Limb (tissue), 2 donors: ENCODE measurements around the gene HEXIM2.

Experiments used
- DNase-seq, 2 donors: peaks; one replicate each; pipeline ENCODE4 v3.0.0-alpha.2; 2016; ENCODE audit errors: extremely low spot score in 2 of 2

Gene HEXIM2

DNA sequence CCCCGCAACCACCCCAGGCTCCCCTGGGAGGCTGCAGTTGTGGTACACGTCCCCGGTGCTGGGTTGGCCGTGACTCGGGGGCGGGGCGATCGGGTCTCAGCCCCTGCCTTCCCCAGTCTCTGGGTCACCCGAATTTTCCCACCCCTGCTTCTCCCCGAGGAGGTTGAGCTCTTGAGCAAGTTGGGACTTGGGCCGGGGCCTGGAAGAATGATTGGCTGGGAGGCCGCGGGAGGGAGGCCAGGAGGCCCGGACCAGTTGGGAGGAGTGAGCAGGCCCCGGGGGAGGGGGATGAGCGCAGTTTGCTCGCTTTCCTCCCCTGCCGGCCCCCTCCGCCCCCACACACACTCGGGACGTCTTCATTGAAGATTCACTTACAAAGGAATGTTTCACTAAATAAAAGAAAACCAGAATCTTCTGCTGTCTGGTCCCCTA, 17.9 kb upstream of the HEXIM2 start:
- DNase-seq: peak; percentile 67 to 84

DNA sequence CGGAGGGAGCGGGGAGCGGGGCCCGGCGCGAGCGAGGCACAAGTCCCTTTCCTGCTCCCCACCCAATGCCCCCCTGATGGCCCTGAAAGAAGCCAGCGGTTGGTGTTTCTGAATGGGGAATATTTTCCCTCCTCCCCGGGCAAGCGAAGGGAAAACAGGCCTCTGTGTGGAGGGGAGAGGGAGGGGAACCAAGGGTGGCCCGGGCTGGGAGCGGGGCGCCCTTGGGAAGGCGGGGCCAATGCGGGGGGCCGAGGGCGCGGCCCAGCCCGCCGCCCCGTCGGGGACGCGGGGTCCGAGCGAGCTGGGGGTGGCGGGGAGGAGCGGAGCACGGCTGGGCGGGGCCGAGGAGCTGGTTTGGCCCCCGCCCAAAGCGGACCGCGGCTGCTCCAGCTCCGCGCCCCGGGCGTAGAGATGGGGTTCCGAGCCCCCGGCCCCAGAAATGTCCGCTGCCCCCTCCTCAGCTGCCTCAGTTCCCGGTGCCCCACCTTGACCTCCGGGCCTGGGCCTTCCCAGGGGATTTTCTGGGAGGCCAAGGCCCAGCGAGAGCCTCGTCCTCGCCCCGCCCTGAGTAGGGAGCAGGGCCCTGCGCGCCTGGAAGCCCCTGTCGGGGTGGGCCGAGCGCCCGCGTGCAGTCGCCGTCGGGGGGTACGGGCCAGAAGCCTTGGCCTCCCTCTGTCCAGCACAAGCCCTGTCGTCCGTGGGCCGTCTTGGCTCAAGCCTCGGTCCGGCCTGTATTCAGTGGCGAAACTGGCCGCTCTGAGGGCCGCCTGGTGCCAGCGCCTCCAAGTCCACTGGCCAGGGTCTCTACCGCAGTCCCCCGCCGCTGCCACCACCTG, 17.3 kb upstream of the HEXIM2 start:
- DNase-seq: peak in 1 of 2 donors; percentile 75

DNA sequence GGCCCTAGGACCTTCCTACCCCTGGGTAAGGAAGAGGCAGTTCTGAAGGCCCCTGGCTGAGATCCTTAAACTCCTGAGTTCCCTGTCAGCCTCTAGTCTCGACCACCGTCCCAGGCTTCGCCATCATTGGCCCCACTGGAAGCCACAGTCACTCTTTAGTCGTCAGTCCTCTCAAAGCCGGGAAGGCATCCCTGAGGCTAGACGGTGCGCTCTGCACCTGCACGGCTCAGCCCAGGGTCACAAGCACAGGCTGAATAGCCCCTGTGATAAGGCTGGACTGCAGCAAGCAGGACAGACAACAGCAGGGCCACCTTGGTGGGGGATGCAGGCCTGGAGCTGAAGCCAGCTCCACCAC, 16.7 kb upstream of the HEXIM2 start:
- DNase-seq: peak in 1 of 2 donors; percentile 49

DNA sequence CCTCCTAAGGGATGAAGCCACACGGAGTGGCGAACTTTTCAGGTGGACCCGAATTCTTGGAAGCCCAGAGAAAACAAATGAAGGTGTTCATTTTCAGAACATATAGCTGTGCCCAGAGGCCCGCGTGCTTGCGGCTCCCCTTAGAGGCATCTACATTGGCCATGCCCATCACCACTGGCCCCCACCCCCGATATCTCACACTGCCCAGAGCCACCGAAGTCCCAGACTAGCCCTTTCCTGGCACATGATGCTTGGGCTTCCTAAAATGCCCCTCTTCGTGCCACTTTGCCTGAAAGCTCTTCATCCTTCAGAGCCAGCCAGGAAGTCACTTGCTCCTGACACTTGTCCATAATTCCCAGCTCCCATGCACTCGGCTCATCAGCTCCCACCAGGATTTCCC, 15.5 kb upstream of the HEXIM2 start:
- peak in 1 of 2 donors; percentile 32 for DNase-seq

DNA sequence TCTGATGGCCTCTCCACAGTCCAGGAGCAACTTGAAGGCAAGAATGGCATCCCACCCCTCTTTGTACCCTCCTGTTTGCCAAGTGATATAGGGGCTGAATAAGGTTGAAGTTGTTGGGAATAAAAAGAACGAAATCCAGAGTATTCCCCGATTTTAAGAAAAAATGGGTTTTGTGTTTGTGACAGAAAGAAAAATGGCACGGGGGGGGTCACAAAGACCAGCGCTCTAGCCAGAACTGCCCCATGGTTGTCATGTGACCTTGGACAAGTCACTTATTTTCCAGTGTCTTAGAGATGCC, 15.1 kb upstream of the HEXIM2 start:
- no peak for DNase-seq

DNA sequence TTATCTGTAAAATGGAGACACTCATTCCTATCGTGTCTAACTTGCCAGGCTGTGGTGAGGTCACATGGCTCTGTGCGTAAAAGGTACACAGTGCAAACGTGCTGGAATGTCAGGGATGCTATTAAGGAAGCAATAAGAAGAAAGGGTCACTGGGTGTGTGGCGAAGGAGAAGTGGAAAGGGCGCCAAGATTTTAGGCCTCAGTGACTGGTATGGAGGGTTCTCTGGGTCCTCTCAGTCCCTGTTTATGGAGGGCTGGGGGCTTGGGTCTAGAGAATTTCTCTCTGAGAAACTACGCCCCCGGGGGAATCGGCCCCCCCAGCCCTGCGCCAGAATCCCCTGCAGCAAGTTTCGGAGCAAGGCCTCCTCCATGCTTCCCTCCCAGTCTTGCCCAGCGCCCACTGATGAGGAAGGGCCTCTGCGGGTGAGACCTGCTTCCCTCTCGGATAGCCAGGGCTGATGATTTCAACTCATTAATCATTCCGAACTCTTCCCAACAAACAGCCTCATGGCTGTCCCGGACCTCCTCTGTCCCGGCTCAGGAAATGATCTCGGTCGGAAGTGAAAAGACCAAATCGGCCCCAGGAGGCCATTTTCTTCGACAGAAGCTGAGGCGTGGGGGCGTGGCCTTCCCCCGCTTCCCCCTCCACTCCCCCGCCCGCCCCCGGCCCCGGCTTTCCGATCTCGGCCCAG, 14.6 kb upstream of the HEXIM2 start:
- peak in 1 of 2 donors; percentile 84 for DNase-seq

DNA sequence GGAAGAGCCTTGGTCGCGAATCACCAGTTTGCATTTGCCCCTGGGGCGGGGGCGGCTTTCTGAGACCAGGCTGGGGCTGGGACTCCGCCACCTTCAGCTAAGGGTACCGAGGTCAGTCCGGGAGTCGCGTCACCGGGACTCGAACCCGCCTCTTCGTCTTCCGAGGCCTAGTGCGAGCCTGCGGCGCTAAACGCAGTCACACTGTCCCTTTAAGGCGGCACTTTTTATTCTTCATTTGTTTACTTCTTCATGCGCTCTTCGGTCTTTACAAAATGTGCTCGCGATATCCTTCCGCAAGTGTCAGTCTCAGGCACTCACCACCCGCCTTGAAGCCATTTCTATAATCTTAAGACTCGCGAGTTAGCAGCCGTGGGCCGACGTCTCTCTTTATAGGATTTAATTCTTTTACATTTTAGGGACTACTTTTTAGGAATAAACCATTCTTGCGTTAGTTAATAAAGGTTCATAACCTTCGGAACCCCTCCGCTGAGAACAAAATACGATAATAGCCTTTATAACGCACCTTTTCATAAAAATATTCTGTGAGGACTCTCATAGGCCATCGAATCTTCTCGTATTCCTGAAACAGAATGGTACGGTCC, 14.0 kb upstream of the HEXIM2 start:
- peak; percentile 91 to 97 for DNase-seq

DNA sequence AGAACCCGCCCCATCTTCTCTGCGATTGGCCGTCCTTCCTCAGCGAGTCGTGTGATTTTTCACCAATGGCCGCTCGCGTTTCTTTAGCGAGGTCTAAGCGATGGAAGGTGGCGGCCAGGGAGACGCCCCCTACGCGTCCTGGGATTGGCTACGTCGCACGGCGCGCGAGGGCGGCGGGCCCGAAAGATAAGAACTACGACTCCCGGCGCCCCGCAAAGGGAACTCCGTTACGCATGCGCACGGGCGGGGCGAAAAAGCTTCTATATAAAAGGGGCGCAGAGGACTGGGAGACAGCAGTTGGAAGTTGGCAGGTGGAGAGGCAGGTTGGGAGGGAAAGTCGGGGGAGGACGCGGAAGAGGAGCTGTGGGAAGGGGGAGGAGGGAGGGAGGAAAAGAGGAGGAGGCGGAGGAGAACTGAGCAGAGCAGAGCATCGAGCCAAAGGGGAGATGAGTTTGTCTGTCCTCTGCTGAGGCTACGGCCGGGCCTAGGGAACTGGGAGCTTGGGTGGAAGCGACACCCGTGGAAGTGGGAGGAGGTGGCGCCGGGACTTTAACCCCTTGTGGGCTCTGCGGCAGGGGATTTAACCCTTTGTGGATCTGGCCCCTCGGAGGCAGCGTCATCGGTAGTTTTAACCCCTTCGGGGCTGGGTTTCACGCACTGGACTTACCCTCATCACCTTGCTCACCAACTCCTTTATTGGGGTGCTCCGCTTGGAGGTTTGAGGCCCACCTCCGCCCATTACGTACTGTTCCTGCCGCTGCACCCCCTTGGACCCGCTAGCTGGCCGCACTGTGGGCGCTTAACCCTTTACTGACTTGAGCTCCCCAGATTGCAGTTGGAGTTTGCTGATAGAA, 13.3 kb upstream of the HEXIM2 start, which contains the start of gene HEXIM1:
HEXIM1 (plus strand) TSS at position 293 of the 854 bp plus-strand sequence. CDS start 716 bp downstream, outside the sequence.
- peak; percentile 100 for DNase-seq

DNA sequence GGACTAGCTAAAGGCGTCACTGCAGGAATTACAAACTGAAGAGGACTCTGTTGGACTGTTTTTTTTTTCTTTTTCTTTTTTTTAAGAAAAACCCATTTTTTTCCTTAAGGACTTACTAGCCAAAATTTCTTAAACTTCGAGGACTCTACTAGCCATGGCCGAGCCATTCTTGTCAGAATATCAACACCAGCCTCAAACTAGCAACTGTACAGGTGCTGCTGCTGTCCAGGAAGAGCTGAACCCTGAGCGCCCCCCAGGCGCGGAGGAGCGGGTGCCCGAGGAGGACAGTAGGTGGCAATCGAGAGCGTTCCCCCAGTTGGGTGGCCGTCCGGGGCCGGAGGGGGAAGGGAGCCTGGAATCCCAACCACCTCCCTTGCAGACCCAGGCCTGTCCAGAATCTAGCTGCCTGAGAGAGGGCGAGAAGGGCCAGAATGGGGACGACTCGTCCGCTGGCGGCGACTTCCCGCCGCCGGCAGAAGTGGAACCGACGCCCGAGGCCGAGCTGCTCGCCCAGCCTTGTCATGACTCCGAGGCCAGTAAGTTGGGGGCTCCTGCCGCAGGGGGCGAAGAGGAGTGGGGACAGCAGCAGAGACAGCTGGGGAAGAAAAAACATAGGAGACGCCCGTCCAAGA, 12.5 kb upstream of the HEXIM2 start:
- peak; percentile 91 to 93 for DNase-seq

DNA sequence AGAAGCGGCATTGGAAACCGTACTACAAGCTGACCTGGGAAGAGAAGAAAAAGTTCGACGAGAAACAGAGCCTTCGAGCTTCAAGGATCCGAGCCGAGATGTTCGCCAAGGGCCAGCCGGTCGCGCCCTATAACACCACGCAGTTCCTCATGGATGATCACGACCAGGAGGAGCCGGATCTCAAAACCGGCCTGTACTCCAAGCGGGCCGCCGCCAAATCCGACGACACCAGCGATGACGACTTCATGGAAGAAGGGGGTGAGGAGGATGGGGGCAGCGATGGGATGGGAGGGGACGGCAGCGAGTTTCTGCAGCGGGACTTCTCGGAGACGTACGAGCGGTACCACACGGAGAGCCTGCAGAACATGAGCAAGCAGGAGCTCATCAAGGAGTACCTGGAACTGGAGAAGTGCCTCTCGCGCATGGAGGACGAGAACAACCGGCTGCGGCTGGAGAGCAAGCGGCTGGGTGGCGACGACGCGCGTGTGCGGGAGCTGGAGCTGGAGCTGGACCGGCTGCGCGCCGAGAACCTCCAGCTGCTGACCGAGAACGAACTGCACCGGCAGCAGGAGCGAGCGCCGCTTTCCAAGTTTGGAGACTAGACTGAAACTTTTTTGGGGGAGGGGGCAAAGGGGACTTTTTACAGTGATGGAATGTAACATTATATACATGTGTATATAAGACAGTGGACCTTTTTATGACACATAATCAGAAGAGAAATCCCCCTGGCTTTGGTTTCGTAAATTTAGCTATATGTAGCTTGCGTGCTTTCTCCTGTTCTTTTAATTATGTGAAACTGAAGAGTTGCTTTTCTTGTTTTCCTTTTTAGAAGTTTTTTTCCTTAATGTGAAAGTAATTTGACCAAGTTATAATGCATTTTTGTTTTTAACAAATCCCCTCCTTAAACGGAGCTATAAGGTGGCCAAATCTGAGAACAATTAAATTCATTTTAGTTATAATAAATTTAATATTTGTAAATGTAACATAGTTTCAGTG, 11.7 kb upstream of the HEXIM2 start:
- DNase-seq: peak; percentile 51 to 76

DNA sequence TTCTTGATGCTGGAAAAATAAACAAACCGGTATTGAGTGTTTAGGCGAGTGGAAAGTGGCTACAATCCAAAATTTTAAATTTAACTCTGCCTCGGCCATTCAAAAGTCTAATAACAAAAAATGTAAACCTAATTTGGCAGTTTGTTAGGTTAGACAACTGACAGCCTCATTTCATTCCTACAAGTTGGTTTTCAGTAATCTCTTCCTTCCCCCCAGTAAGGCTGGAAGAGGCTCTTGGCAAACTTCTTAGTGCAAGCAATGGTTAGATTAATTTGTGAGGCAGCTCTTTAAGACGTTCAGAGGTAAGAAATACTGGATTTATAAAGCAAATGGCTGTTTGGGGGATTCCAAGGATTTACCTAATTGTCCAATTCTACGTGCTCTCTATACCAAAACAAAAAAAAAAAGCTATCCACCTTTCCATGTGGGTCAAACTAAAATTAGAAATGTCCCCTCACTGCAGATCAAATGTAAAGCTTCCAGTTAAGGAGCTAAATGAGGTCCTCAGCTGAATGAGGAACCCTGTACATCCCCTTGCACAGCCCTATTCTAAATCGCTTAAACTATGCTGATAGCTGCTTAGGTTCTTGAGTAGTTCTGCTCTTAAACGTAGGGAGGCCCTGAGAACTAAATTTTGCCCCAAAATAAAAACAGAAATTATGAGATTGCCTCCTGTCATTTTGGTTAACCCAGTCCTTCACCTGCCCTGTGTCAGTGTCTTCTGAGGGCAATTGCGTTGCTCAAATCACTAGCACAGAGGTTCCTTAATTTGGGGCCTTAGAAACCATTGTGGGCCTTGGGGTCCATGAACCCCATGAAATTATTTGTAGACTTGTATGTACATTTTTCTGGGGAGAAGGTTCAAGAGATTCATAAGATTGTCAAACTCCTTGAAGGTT, 10.5 kb upstream of the HEXIM2 start:
- no peak for DNase-seq

DNA sequence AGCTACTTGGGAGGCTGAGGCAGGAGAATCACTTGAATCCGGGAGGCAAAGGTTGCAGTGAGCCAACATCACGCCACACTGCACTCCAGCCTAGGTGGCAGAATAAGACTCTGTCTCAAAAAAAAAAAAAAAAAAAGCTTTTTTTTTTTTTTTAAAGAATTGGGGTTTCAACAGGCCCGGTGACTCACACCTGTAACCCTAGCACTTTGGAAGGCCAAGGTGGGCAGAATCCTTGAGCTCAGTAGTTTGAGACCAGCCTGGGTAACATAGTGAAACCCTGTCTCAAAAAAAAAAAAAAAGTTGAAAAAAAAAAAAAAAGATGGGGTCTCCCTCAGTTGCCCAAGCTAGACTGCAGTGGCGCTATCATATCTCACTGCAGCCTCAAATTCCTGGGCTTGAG, 6.6 kb upstream of the HEXIM2 start:
- DNase-seq: no peak

DNA sequence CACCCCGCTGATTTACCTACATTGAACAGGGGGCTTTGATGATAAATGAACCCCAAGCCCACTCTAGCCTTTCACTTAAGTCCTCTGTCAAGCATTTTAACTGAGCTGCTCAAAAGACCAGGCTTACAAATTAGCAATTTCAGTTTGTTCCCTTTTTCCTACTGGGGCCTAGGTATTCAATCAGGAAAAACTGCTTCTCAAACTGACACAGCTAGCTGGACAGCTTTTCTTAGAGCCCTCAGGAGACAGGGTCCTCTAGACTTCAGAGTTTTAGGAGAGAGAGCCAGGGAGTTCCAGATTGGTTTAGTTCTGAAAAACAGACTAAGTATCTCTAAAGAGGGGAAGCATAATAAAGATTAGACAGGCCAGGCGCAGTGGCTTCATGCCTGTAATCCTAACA, 6.2 kb upstream of the HEXIM2 start:
- no peak for DNase-seq

DNA sequence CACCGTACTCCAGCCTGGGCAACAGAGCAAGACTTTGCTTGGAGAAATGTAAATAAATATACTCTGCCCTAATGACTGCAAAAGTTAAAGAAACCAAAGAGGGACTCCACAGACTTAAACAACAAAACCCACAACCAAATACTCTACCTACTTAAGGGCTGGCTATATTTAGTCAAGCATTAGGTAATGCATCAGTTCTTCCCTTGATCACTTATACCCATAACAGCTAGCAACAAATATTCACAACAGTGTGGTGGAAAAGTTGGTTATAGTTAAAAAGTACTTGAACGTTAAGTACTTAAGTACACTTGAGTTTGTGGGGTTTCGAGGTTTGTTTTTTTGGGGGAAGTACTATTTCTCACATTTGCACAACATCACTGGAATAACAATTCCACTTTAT, 5.4 kb upstream of the HEXIM2 start:
- no peak for DNase-seq

DNA sequence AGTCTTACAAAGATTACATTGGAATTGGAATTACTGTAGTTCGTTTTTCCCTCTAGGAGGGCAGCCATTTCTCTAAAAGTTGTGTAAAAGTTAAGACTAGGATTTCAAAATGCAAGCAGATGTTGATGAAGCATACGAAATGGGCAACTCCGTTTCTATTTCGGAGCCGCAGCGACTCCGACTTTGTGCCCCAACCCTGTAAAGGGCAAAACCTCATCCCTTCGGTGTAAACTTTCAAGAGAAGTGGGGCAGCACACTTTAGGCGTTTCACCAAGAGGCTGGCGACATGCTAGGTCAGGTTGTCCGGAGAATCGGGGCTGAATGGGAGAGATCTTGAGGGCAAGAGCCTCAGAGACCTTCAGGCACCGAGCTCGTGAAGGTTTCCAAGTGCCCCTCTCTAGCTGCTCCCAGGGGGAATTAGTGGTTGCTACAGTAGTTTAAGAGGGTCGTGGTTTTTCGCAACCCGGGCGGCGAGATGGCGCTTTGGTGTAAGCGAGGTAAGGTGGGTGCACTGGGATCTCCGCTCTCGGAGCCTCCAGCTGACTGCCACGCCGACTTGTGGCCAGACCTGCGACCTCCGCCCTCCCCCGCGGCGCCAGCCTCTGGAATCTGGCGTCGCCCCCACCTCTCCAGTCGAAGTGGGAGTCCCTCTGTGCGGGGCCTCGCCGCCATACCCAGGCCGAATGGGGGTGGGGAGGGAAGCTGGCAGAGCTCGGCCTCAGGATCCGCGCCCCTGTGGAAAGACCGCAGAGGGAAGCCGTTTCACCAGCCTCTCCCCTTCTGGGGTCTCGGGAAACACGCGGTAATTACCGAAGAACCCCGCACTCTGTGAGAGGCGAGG, 1.0 kb upstream of the HEXIM2 start:
- peak; percentile 68 to 89 for DNase-seq

DNA sequence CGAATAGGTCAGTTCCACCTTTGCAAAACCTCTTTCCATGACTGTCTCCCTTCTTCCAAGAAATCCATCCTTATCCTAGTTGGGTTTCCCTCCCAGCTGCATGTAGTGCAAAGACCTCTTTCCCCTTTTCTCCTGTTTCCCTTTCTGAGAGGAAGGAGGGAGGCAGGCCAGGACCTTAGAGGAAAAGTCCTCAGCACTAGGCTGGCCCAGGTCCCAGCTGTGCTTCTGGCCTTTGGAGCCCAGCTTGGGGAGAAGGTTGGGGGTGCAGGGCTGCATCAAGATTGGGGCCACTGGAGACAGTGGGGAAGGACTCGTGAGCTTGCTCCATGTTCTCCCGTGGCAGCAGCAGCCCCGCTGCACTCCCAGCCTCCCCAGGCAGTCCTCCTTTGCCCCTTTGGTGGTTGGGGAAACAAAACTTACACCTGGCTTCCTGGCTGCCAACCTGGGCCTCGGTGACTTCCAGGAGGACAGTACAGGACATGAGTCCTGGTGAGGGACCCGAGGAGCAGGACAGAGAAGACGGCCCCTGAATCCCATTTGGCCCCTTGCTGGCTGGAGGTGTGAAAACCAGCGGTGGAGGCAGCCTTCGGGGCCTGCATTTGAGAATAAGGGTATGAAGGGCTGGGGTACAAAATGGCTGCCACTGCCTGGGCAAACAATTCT, 481 bp downstream of the HEXIM2 start:
- DNase-seq: no peak

DNA sequence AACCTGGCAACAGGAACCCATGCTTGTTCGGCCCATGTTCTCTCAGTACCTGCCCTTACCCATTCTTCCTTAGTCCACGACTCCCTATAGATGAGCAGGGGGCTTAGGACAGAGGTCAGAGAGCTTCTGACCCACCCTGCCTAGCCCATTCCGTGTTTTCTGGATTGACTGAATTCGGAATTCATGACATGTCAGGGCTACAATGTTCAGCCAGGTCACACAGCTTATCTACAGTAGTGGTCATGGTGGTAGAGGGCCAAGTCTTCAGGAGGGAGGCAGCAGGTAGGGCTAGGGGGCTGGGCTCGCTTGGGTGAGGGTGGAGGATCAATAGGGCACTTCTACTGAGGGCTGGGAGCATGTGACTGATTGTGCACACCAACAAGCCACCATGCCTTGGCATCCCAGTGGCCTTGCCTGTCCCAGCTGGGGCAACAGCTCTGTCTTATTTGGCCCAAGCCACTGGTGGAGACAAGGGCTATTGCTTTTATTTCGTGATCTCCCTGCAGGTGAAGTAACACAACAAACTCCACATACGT, 3.1 kb downstream of the HEXIM2 start:
- no peak for DNase-seq
